Keratinocyte (primary cell): ENCODE data around the gene LEO1. TPM values are rescaled to one million over a fixed set of nuclear protein-coding genes. Genes with fewer than 3 reads are reported as not detected.

Source experiments
- DNase-seq: peaks from one replicate; pipeline ENCODE4 v3.0.0-alpha.2; 2011; ENCODE audit warnings: low read depth, missing footprints, low spot score
- FAIRE-seq: peaks from 2 replicates; lab custom pipeline; 2011; peaks lifted over from hg19 to GRCh38; lab: Jason Lieb, UNC
- H2AFZ ChIP-seq: 2 replicates; pipeline ENCODE4 v1.6.0; 2012; ENCODE audit warnings: low read length, control low read depth, inconsistent platforms; ENCODE audit not compliant: control insufficient read depth
- H3K27ac ChIP-seq: 2 replicates; pipeline ENCODE4 v1.5.1; 2011; ENCODE audit warnings: low read length; ENCODE audit not compliant: control insufficient read depth, insufficient read depth
- H3K27me3 ChIP-seq: 3 replicates; pipeline ENCODE4 v1.6.0; 2011; ENCODE audit warnings: low read length; ENCODE audit not compliant: control insufficient read depth, insufficient read depth; ENCODE audit errors: extremely low read depth
- H3K36me3 ChIP-seq, 2 experiments: 2 replicates in 1 of 2; 3 replicates in 1 of 2; pipeline ENCODE4 v1.5.1; 2011; ENCODE audit warnings: low read length in 2 of 2, mild to moderate bottlenecking in 1 of 2; ENCODE audit not compliant: control insufficient read depth in 2 of 2, insufficient read depth in 2 of 2; ENCODE audit errors: extremely low read depth in 1 of 2
- H3K4me1 ChIP-seq: 3 replicates; pipeline ENCODE4 v1.5.1; 2011; ENCODE audit warnings: low read length; ENCODE audit not compliant: control insufficient read depth, insufficient read depth; ENCODE audit errors: extremely low read depth
- H3K4me2 ChIP-seq: 3 replicates; pipeline ENCODE4 v1.6.0; 2011; ENCODE audit warnings: low read depth, low read length; ENCODE audit not compliant: control insufficient read depth, insufficient read depth; ENCODE audit errors: extremely low read depth
- H3K4me3 ChIP-seq, 3 experiments: fragments of 200-600 bp in 1 of 3; sonication (generic) in 1 of 3; 2 replicates in 2 of 3; 3 replicates in 1 of 3; pipeline ENCODE4 v1.5.1; 2011 to 2016; ENCODE audit warnings: low read length in 3 of 3, mild to moderate bottlenecking in 3 of 3, control low read depth in 2 of 3, inconsistent platforms in 1 of 3, low read depth in 1 of 3, mixed read lengths in 1 of 3, mixed run types in 1 of 3, moderate library complexity in 1 of 3; ENCODE audit not compliant: control insufficient read depth in 2 of 3, insufficient read depth in 2 of 3; ENCODE audit errors: extremely low read depth in 1 of 3
- H3K79me2 ChIP-seq: 2 replicates; pipeline ENCODE4 v1.6.0; 2012; ENCODE audit warnings: low read length; ENCODE audit not compliant: control insufficient read depth, insufficient read depth
- H3K9ac ChIP-seq: 3 replicates; pipeline ENCODE4 v1.6.0; 2011; ENCODE audit warnings: low read length; ENCODE audit not compliant: control insufficient read depth, insufficient read depth; ENCODE audit errors: extremely low read depth
- H3K9me1 ChIP-seq: 3 replicates; pipeline ENCODE4 v1.6.0; 2011; ENCODE audit warnings: low read length; ENCODE audit not compliant: control insufficient read depth, insufficient read depth; ENCODE audit errors: extremely low read depth
- H3K9me3 ChIP-seq: 2 replicates; pipeline ENCODE4 v1.5.1; 2012; ENCODE audit warnings: low read depth, low read length; ENCODE audit not compliant: control insufficient read depth
- H4K20me1 ChIP-seq: 3 replicates; pipeline ENCODE4 v1.6.0; 2011; ENCODE audit warnings: low read length; ENCODE audit not compliant: control insufficient read depth, insufficient read depth; ENCODE audit errors: extremely low read depth
- CTCF ChIP-seq, 3 experiments: IDR thresholded peaks in 1 of 3; conservative IDR thresholded peaks in 1 of 3; optimal IDR thresholded peaks in 1 of 3; 2 replicates in 2 of 3; 3 replicates in 1 of 3; pipeline versions ENCODE3 to v1.5.1; 2011; ENCODE audit warnings: low read length in 3 of 3, mild to moderate bottlenecking in 3 of 3, moderate library complexity in 2 of 3, control low read depth in 1 of 3, inconsistent platforms in 1 of 3; ENCODE audit not compliant: insufficient read depth in 2 of 3; ENCODE audit errors: extremely low read depth in 1 of 3
- EZH2 ChIP-seq: IDR thresholded peaks from one replicate; pipeline ENCODE4 v1.6.1; 2012; ENCODE audit warnings: inconsistent platforms, mild to moderate bottlenecking, low read length, moderate library complexity
- dilution Hi-C: fragments of 300-500 bp; cut with MboI; formaldehyde crosslinking; loops from one replicate; pipeline ENCODE4 v1.7.0; 2020; ENCODE audit warnings: low sequenced_read_pairs; ENCODE audit not compliant: extremely low pct_ligation_motif_present
- polyA plus RNA-seq, 5 experiments: library from polyadenylated mRNA; depleted of rRNA in 3 of 5; stranded (reverse) in 3 of 5; stranded (forward) in 1 of 5; unstranded in 1 of 5; fragments of >200 nt; gene quantifications; 1 replicate in 1 of 5; 2 replicates in 3 of 5; 3 replicates in 1 of 5; pipeline versions ENCODE4 v1.2.1 to v1.2.3, GENCODE V29; 2011 to 2012; ENCODE audit warnings: missing spikeins in 2 of 5, low read depth in 1 of 5, low replicate concordance in 1 of 5

The LEO1 gene
- polyA plus RNA-seq, 1 donor (not counting 4 experiments of a cell fraction or from before 2014, with no cell fraction given), result 12.5 TPM

GRCh38 chr15:51931016-51931415, 40.6 kb downstream of the LEO1 start:
- DNase-seq, result no peak
- no peak for TF ChIP-seq CTCF (optimal IDR thresholded peaks at IDR 0.05 in 1 of 3, IDR thresholded peaks at IDR 0.05 in 1 of 3, conservative IDR thresholded peaks at IDR 0.05 in 1 of 3; ENCODE audit: extremely low read depth in 1 of 3, insufficient read depth in 2 of 3, low read length in 3 of 3)
- TF ChIP-seq EZH2, result no peak
- Histone ChIP-seq H3K9me3 (no peaks in the 10 kb centered on the region), H3K27me3 (no peaks in the 10 kb centered on the region), H3K9me1 (no peaks in the 10 kb centered on the region), H3K4me1 (no peaks in the 10 kb centered on the region), H3K4me3 (no peak overlapping the region), H4K20me1 (no peaks in the 10 kb centered on the region), H3K9ac (no peak overlapping the region), H2AFZ (no peak overlapping the region), H3K4me2 (no peak overlapping the region), H3K79me2 (no peaks in the 10 kb centered on the region), H3K36me3 (peaks cover 7 to 8% of the 10 kb centered on the region in 2 experiments), H3K27ac (no peak overlapping the region)
- dilution Hi-C loops, result no loop called here
- no peak for FAIRE-seq

GRCh38 chr15:51926809-51927208, 44.8 kb downstream of the LEO1 start:
- no peak overlapping the region for H3K4me2 ChIP-seq
- no peaks in the 10 kb centered on the region for H3K79me2 ChIP-seq

More at GRCh38 chr15:51926809-51927208, 44.8 kb downstream of the LEO1 start:
- no peaks in the 10 kb centered on the region for H3K27me3 ChIP-seq
- H3K36me3 ChIP-seq, result peaks cover 32 to 34% of the 10 kb centered on the region in 2 experiments
- no peaks in the 10 kb centered on the region for H3K4me1 ChIP-seq
- H3K27ac ChIP-seq, result no peak overlapping the region
- no peaks in the 10 kb centered on the region for H4K20me1 ChIP-seq
- DNase-seq (no peak), FAIRE-seq (no peak)
- no peak overlapping the region for H3K9ac ChIP-seq
- dilution Hi-C loops, result no loop called here
- no peak overlapping the region for H2AFZ ChIP-seq
- H3K9me3 ChIP-seq, result no peaks in the 10 kb centered on the region
- peaks cover 3% of the 10 kb centered on the region for H3K9me1 ChIP-seq
- no peak overlapping the region for H3K4me3 ChIP-seq
- TF ChIP-seq CTCF (optimal IDR thresholded peaks at IDR 0.05 in 1 of 3, IDR thresholded peaks at IDR 0.05 in 1 of 3, conservative IDR thresholded peaks at IDR 0.05 in 1 of 3; ENCODE audit: extremely low read depth in 1 of 3, insufficient read depth in 2 of 3, low read length in 3 of 3) (no peak), EZH2 (no peak)
